NCI-H2107 (cell line): ENCODE measurements around the gene SYPL1.

Experiments used
- DNase-seq: peaks from one replicate; lab custom pipeline; 2025; lab: John Stamatoyannopoulos, UW

SYPL1 gene

DNA sequence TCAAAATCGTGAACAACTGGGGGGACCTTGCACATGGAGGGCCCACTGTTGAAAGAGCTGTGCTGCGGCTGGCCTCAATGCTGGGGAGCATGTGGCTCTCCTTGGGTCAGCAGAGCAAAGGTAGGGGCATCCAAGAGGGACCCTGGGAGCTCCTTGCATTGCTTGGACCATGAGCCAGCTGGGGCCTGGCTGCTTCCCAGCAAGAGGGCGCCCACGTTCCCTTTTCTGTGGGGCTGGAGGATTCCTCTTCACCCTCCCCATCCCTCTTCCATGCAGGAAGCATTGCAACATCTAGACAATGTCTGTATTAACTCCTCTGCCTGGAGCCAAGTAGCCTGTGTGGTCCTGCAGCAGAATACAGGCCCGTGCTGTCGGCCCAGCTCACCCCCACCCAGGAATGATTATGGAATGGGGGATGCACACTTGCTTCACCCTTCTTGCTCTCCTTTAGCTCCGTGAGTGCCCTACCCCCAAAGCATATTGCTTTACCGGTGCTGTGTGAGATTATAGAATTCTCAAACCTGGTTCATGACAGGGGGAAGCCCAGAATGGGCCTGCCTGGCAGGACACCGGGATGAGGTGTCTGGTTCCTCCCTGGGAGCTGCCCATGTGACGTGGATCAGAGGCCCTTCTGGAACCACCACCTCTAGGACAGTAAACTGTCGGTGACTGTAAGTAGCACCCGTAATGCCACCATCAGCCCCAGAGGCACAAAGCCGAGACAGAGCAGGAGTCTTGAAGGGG is 61.9 kb downstream of the SYPL1 start:
- no peak for DNase-seq

- no peak for DNase-seq
Measured at GRCh38 chr7:106049139-106049752, 62.9 kb downstream of the SYPL1 start.

- no peak for DNase-seq
Measured at GRCh38 chr7:106048706-106049020, 63.4 kb downstream of the SYPL1 start.

DNA sequence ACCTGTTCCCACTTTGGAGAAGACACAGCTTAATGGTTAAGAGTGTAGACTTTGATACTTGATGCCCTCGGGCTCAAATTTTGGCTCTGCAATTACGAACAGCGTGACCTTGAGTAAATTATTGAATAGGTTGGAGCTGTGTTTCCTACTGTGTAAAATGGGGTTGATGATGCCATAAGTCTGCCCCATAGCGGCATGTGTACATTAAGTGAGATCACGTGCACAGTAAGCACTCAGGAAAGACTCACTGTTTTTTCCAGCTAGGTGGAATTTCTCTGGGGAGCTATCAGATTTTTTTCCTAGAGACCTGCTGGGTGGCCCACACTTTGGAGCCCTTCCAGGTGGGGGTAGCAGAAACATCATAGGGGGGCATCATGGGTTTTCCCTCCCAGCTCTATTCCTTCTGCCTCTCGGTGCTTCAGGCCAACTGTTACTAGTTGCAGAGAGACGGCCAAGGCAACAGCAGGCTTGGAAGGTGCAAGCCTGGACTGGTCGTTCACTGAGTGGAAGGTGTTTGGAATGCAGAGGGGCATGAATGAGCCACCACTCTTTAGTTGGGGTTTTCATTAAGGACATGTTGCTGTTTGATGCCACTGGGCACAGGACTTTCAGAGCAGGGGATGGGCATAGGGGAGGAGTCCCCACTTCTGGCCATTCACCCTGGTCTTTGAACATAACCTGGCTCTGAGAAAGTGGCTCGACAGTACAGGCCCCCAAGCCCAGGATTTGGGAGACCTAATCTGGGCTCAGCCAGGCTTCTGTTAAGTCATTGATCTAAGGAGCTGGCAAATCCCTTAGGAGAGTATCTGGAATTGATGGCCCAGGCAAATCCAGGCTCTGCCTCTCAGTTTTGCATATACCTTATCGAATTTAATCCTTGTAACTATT is 64.0 kb downstream of the SYPL1 start:
- no peak for DNase-seq

GRCh38 chr7:106047184-106047583 is 64.9 kb downstream of the SYPL1 start:
- DNase-seq = no peak

GRCh38 chr7:106045586-106045985 is 66.5 kb downstream of the SYPL1 start:
- no peak for DNase-seq

DNA sequence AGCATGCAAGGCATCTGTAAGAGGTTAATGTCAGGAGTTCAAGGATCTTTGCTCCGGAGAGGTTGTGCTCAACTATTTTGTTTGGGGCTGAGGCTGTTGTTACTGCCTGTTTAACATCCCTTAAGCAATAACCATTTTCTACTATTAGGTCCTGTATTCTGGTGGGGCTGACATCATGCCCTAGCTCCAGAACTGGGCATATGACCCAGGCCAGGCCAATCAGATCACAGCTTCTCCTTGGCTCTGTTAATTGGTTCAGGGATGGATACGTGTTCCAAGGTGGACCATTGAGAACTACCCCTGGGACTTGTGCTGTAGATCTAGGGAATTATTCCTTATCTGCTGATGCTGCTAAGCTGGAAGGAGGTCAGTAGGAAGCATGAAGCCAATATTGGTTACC is 67.0 kb downstream of the SYPL1 start:
- DNase-seq = no peak

GRCh38 chr7:106042196-106042611 is 69.9 kb downstream of the SYPL1 start:
- DNase-seq = no peak

DNA sequence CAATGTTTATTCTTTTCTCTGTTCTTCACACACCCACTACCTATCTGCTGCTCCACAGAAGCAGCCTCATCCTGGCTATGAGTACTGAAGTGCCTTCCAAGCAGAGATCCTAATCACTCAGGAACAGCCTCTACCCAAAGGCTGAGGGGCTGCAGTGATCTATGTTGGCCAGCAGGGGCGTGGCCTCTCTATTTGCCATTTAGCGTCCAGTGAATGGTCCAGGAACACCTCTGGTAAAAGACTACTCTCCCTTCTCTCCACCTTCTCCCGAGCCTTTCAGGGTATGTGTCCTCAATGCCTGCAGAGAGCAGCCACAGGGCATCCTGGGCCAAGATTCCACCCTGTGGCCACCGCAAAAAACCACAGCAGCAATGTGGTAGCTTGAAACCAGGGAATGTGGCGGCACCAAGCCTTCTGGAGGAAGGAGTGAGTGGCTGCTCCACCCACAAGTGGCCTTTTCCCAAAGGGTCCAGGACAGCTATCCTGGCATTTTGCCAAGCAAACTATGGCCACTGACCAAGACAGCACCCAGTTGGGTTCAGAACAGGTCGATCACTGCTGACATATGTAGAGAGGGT is 70.9 kb downstream of the SYPL1 start:
- no peak for DNase-seq
